Stimulated activated naive CD4-positive, alpha-beta T cell treated with Interleukin-2 at 50 U/mL for 16 hours (primary cell): Measurements from ENCODE around the gene ADAMTS19.
"Not testable (repeated sequence)": the region's sequence is repeated elsewhere in the genome, so short reads cannot be mapped to it uniquely, and the experiment has no call there.

ENCODE experiments used
- DNase-seq: peaks from one replicate; lab custom pipeline; 2025; lab: John Stamatoyannopoulos, UW

The ADAMTS19 gene

GRCh38 chr5:129477532-129477931, 17.4 kb downstream of the ADAMTS19 start:
- no peak for DNase-seq

- DNase-seq: no peak
These were observed 21.1 kb downstream of the ADAMTS19 start for GRCh38 chr5:129481161-129481560.

- no peak for DNase-seq
These were observed 36.3 kb downstream of the ADAMTS19 start for GRCh38 chr5:129496421-129496820.

GRCh38 chr5:129496864-129497595, 36.9 kb downstream of the ADAMTS19 start:
- no peak for DNase-seq

- DNase-seq: no peak
These were observed 39.2 kb downstream of the ADAMTS19 start for GRCh38 chr5:129499208-129499852.

GRCh38 chr5:129500101-129500500, 40.0 kb downstream of the ADAMTS19 start:
- DNase-seq: no peak

GRCh38 chr5:129506086-129506485, 46.0 kb downstream of the ADAMTS19 start:
- DNase-seq: no peak

- no peak for DNase-seq
These were observed 46.9 kb downstream of the ADAMTS19 start for GRCh38 chr5:129506950-129507349.

- DNase-seq: no peak
These were observed 47.4 kb downstream of the ADAMTS19 start for GRCh38 chr5:129507527-129507926.

GRCh38 chr5:129508606-129509005, 48.5 kb downstream of the ADAMTS19 start:
- no peak for DNase-seq

GRCh38 chr5:129509363-129509975, 49.4 kb downstream of the ADAMTS19 start:
- no peak for DNase-seq

GRCh38 chr5:129511291-129511690, 51.2 kb downstream of the ADAMTS19 start:
- DNase-seq: no peak

- DNase-seq: no peak
These were observed 81.0 kb downstream of the ADAMTS19 start for GRCh38 chr5:129541051-129541450.

GRCh38 chr5:129541648-129542251, 81.7 kb downstream of the ADAMTS19 start:
- no peak for DNase-seq

- DNase-seq: no peak
These were observed 87.0 kb downstream of the ADAMTS19 start for GRCh38 chr5:129547137-129547536.

GRCh38 chr5:129554134-129554904, 94.2 kb downstream of the ADAMTS19 start:
- no peak for DNase-seq

- no peak for DNase-seq
These were observed 103.5 kb downstream of the ADAMTS19 start for GRCh38 chr5:129563585-129563984.

GRCh38 chr5:129569295-129569694, 109.2 kb downstream of the ADAMTS19 start:
- DNase-seq: no peak

GRCh38 chr5:129572060-129572459, 112.0 kb downstream of the ADAMTS19 start:
- DNase-seq: no peak

- DNase-seq: not testable (repeated sequence)
These were observed 124.4 kb downstream of the ADAMTS19 start for GRCh38 chr5:129584496-129584895.

- no peak for DNase-seq
These were observed 131.5 kb downstream of the ADAMTS19 start for GRCh38 chr5:129591508-129592160.
